GM18498 (cell line): ENCODE results near the gene SMPX.

Source experiments
- ATAC-seq: cut with Tn5 transposase; IDR thresholded peaks from one replicate; pipeline ENCODE4 v1.9.1; 2021; ENCODE audit warnings: mild to moderate bottlenecking, moderate library complexity; ENCODE audit not compliant: unreplicated experiment

Gene SMPX

DNA sequence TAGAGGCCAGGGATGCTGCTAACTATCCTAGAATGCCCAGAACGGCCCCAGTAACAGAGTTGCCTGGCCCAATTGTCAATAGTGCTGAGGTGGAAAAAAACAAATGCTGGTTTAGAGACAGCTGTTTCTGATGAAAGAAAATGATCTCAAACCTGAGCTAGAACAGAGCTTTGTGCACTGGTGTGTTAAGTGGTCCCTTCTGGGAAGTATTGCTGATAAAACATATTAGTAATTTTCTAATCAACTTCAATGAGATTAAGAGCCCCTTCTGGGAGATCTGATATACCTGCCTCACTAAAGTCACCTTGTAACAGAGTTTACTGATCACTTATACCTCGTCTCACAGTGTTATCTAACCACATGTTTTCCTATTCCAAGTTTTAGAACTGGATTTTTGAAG is 42.1 kb downstream of the SMPX start:
- no peak for ATAC-seq

DNA sequence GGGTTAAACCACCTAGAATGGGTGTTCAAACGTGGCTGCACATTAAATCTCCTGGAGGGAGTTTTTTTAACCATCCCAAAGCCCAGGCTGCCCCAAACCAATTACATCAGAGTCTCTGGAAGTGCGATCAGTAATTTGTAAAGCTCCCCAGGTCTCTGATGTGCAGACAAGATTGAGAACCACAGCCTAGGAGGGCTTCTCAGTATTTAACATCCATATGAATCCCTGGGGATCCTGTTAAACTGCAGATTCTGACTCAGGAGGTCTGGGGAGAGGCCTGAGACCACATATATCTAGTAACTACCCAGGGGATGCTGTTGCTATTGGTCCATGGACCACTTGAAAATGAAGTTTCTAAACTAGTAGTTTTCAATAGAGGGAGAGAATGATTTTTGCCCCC is 42.6 kb downstream of the SMPX start:
- ATAC-seq = no peak

DNA sequence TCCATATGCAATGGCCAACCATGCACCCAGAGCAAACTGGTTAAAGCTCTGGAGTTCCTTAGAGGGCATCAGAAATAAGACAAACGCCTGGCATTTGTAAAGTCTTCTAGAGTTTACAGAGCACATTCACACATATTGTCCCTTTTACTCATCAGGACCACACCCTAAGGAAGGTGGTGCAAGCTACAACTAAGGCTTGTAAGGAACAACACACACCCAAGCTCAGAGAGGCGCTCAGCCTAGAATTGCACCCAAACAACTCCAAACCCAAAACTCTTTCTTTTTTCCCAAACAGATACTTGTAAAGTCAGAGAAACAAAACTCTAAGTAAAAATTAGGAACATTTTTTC is 46.1 kb downstream of the SMPX start:
- ATAC-seq = no peak

DNA sequence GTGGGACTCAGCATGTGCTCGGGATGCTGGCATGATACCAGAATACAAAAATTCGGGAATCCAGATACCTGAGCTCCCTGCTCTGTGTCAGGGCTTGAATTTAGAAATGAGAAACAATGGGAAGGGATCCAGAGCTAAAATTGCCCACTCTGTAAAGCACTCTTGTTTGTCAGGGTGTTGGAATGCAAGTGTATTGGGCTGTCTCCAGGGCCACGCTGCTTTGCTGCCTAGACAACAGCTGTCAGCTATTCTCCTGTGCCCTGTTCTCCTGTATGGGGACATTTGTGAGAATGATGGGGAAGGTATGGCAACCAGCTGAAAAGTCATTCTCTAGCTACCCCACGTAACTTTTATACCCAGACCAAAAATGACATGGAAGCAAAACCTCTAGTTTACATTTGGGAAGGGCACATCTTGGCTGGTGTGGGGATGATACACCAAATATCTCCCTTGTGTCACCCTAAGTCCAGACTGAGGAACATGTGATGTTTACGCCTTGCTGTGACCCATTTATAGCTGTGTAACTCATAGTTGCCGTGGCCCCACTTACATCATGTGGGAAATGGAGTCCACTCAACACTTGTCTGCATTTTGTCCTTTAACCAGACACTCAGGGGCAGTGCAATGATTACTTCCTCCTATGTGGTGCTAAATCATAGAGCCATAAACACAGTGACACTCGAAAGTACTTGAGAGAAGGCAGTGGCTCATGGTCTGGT is 46.6 kb downstream of the SMPX start:
- ATAC-seq = no peak

DNA sequence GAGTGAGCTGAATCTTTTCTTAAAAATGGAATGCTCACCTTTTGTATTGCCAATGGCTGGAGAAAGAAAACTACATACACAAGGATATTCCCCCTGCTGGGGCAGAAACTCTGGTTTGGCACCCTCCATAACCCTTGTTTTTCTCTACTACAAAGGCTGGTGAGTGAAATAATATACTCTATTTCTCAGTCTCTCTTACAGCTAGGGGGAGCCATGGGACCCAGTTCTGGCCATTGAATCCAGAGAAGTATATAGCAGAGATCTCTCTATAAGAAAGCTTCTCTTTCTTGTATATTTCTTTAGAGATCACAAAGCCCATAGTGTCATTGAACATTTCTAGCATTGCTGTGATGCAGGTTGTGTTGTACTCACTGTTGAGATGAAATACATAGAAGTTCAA is 49.8 kb downstream of the SMPX start:
- ATAC-seq = no peak

DNA sequence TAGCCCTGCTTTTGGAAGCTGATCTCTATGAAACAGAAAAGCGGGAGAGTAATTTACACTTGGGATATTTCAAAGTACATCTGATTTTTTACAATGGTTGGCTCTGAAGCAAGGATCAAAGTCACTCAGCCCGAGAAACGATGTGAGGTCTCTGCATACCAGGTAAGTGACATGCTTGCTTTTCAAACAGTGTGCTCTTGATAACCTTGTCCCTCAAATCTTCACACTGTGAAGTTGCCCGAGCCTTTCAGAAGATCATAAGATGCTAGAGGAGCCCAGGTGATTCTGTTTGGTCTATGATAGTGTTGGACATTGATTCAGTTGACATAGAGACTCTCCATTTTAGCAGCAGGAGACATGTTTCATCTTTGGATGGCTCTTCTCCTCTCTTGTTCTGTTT is 52.7 kb downstream of the SMPX start:
- ATAC-seq = no peak

DNA sequence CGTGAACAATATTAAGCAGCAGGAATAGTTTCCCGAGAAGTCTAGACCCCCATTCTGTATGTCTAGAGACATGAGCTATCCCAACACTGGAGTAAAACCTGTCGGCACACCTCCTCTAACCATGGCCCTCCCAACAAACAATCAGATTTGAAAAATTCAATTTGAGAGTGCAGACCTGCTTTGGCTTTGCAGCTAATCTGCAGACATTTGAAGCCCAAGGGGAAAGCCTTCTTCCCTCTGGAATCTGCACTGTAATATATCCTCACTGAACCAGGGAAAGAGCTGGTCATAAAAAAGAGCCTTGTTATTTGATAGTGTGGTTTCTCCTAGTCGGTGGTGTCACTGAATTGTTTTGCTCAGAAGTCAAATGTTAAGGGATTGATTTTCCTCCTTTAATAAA is 55.2 kb downstream of the SMPX start:
- no peak for ATAC-seq

DNA sequence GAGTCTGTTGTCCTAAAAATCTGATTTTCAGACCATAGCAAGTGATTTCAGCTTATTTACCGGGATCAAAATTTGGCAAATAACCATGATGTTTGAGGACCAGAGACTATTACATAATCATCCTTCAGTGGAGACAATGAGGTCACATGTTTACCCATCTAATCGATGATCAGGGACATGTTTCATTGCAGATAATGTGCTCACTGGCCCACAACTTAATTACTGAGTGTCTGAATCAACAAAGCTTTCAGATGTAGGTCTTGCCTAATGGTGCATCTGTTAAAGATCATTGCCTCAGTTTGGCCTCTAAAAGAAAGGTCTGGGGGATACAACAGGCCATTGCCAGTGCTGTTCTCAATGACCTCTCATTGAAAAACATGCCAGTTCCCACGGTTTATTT is 56.9 kb downstream of the SMPX start:
- no peak for ATAC-seq

DNA sequence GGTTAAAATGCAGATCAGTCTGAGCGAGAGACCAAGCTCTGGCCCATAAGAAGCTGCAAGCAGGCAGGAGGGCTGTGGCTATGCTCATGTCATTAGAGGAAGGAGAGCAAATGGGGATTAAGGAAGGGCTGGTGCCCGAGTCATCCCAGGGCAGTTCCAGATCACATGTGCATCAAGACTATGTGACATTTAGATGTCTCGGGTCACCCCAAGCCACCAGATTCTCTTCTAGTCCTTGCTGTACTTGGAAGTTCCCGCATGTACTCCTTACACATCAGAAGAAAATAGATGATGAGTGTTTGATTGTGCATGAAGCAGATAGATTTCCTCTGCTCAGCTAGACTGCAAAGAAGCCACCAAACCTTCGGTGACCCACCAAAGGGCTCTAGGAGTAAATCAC is 57.6 kb downstream of the SMPX start:
- ATAC-seq = no peak

DNA sequence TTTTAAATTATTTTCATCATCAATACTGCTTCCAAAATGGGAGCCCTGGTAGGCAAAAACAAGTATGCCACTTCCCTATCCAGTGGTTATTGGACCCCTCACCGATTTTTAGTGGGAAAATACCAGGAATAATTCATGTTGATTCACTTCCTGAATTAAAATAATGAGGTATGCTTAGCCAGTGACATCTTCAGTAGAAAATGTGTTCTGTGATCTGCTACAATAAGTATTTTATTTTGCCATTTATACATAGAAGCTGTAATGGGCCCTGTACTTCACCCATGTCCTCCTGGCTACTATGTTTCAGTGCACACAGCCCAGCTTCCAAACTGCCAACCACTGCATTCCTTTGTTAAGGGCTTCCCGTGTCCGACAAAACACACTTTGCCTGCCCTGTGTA is 58.8 kb downstream of the SMPX start:
- ATAC-seq = no peak

DNA sequence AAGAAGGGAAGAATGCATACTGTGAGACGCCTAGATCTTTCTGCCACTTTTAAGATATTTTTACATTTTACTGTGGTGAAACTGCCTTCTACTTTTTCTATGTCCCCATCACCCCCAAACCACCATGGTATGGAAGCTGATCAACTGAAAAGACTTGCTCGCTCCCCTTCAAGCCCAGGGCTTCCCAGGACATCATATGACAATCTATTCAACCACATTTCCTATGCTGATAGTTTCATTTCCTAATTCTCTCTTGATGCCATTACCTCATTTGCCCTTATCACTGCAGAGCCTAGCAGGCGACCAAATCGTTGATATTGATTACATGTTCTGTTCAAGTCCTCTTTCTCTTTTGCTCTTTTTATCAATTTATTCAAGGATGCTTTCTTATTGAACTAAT is 59.6 kb downstream of the SMPX start:
- ATAC-seq = no peak

DNA sequence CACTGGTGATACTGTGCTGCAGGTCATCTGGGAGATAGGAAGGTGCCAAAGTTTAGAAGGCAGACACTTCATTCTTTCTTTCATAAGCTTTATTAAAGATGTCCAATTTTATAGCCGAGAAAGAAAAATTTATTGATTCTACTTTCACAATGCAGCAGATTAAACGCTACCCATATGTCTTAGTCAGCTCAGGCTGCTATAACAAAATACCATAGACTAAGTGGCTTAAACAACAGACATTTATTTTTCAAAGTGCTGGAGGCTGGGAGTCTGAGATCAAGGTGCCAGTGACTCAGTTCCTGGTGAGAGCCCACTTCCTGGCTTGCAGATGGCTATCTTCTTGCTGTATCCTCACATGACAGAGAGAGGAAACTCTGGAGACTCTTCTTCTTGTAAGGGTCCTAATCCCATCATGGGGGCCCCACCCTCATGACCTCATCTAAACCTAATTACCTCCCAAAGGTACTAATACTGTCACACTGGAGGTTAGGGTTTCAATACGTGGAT is 66.4 kb downstream of the SMPX start:
- no peak for ATAC-seq

DNA sequence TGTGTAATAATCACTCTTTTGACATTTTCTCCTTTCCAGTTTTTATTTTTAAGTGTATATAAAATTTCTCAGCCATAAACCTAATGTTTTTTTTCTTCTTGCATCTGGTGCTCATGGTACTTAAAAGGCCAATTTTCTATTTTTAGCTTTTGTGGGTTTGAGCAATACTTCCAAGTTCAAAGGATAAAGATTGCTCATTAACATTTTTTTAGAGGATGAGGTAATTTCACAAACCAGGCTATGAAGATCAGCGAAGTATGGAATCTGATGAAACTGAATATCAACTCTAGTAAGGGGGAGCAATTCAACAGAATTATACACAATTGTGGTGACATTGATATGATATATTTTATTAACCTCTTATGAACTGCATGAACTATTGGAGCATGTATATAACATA is 74.0 kb downstream of the SMPX start:
- ATAC-seq = no peak

DNA sequence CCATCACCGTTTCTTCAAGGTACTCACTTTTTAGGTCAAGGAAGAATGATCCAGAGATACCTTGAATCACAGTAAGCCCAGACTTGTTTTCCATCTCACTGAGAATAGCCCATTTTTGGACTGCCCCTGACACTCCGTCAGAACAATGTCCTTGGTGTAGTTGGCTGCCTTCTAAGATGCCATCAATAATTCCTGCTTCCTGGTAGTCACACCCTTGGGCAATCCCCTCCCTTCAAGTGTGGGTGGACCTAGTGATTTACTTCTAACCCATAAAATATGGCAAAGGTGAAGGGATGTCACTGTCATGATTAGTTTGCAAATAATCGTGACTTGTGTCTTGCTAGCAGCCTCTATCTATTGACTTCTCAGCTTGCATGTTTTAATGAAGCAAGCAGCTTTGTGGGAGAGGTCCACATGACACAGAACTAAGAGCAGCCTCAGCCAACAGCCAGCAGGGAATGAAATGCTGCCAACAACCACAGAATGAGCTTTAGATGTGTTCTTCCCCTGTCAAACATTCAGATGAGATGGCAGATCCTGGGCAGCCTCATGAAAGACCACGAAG is 79.8 kb downstream of the SMPX start:
- no peak for ATAC-seq

DNA sequence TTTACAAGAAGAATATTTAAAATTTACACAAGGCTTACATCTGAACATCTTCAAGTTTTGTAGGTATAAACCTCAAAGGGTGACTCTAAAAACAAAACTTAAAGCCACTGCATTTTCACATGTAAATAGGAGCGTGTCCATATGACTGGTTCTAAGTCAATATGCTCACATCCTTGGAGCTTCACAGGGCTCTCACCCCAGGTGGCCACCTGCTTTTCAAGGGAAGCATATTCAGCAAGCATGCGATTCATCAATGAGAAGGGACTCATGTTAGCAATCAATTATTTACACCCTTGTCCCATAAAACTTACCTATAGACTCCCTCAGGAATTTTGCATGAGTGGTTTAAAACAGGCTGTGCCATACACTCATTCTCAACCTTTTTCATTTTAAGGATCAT is 82.0 kb downstream of the SMPX start:
- ATAC-seq = no peak

DNA sequence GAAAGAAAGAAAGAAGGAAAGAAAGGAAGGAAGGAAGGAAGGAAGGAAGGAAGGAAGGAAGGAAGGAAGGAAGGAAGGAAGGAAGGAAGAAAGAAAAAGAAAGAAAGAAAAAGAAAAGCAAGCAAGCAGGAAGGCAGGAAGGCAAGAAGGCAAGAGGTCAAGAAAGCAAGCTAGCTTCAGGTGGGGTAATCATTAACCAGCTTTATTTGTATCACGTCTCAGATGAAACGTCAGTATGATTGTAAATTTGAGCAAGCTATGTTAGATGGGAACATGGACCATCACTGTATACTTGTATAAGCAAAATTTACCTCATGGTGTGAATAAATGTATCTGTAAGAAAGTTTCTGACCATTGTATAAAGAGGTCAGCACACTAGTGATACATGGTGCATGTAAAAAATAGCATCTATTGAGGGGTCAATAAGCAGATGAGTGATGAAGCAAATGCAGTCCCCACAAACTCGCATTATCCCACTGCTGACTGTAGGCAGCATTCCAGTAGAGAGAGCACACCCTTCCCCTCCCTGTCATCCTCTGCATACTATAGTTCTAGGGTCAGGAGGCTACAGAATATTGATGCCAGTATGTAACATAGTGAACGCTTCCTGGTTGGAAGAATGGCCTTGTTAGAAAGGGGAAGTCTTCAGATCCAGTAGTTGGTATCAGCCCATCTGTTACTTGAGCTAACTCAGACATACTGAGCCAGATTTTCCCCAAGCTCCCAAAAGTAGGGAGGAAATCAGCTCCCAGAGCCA is 83.3 kb downstream of the SMPX start:
- ATAC-seq = no peak

DNA sequence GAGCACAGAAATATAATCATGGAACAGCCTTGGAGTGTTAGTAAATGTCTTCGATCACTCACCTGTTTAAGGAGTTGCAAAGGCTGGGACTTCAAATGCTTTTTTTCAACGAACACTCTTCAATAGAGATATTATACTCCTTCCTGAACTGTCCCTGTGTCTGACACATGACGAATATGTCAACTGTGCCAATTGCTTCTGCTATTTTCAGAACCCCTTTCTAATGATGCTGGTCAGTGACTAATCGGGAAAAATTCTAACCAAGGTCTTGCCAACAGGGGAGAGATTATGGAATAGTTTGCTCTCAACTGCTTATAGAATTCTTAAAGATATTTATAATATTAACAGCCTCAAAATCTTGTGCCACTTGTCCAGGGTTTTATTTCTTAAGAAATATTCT is 91.2 kb downstream of the SMPX start:
- no peak for ATAC-seq

DNA sequence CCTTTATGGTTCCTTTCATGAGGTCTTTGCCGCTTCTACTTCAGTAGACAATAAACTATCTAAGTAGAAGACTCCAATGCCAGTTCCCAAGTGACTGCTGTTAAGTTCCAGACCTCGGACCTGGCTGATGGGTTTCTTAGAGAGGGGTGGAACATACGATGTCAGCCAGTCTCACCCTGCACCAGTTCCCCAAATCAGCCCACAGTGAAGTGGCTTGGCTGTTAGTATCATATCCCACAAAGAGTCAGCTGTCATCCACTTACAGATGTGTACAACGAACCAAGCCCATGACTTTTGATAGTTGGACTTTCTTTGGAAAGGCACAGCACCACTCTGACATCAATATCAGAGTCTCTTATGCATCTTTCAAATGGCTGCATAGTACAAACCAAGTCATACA is 91.7 kb downstream of the SMPX start:
- no peak for ATAC-seq

DNA sequence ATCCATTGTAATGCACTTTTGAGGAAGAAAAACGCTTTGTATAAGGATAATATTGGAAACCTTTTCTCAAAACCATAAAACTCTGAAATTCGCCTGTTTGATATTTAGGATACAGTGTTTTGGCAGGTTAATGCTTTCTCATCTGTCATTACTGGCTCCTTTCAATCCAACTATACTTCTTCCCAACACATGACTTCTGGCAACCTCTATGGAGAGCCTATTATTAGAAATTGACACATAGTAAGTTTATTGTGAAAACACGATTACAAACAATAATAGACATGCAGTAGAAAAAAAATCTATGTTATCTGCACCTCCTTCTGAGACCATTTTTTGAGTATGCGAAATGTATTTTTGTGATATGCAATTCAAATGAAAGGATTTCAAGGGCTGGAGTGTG is 95.2 kb downstream of the SMPX start:
- ATAC-seq = no peak

DNA sequence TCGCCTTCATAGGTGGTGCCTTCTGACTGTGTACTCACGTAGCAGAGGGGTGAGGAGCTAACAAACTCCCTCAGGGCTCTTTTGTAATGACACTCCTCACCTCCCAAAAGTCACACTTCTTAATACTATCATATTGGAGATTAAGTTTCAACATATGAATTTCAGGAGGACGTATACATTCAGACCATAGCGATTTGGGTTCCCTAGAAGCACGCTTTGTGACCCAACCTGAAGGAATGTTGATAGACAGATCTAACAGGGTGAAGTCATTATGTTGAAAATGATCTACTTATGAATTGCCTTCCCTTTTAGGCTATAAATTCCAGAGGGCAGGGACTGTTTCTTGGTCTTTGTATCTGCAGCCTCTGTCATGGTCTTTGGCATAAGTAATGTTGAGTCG is 96.6 kb downstream of the SMPX start:
- ATAC-seq = no peak

DNA sequence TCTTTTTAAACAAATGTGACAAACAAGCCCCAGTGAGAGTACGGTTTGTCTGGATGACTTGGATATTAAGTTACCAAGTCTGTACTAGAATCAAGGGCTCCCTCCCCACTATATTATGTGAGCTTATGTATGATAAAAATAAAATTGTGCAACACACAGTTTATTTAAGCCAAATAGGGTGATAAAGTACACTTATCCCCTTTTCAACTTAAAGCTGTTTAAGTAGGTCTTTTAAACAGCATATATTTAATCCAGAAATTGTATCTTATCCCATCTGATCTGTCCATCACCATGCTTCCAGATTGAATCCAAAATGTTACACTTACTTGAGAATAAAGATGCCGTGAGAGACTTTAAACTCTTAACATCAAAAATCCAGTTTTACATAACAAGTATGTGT is 97.8 kb downstream of the SMPX start:
- ATAC-seq = no peak

DNA sequence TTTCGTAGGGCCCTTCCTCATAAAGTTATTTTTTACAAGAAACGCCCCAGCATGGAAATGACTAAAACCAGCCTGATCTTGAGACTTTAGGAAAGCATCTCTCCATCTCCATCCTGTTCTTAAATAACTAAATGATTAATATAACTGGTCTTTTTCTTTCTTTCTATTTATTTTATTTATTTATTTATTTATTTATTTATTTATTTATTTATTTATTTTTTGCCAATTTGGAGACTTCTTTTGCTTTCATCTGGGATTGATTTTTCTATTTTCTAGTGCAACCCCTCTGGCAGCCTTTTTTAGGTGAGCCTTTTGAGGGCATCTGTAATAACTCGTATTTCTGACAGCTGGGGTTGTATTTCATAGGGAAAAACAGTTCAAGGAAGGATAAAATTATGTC is 98.6 kb downstream of the SMPX start:
- ATAC-seq = no peak
